Ramos (cell line): ENCODE measurements around the gene GPRASP2.
"Not testable (repeated sequence)": the region's sequence is repeated elsewhere in the genome, so short reads cannot be mapped to it uniquely, and the experiment has no call there.

Experiments used
- in situ Hi-C: fragments of 300-500 bp; cut with MboI; formaldehyde crosslinking; loops from one replicate; pipeline ENCODE4 v1.14.3; 2022; ENCODE audit warnings: low sequenced_read_pairs; ENCODE audit not compliant: unreplicated experiment

GPRASP2 gene

GRCh38 chrX:102712216-102712966 is at the start of gene GPRASP2:
GPRASP2 (plus strand) TSS chrX:102712448; CDS start chrX:102714870, 2,422 bp downstream.
- in situ Hi-C loops = no loop called here

GRCh38 chrX:102663820-102664219 is 48.4 kb upstream of the GPRASP2 start:
- in situ Hi-C loops = not testable (repeated sequence)

- in situ Hi-C loops = not testable (repeated sequence)
Observed at GRCh38 chrX:102667034-102667433, 45.2 kb upstream of the GPRASP2 start.

GRCh38 chrX:102669526-102669925 is 42.7 kb upstream of the GPRASP2 start:
- in situ Hi-C loops = no loop called here

- in situ Hi-C loops = no loop called here
Observed at GRCh38 chrX:102672856-102673255, 39.4 kb upstream of the GPRASP2 start.

- in situ Hi-C loops = not testable (repeated sequence)
Observed at GRCh38 chrX:102677479-102677878, 34.8 kb upstream of the GPRASP2 start.

GRCh38 chrX:102684772-102685520 is 27.3 kb upstream of the GPRASP2 start:
- in situ Hi-C loops = no loop called here

GRCh38 chrX:102694749-102695148 is 17.5 kb upstream of the GPRASP2 start:
- in situ Hi-C loops = no loop called here

GRCh38 chrX:102696306-102696705 is 15.9 kb upstream of the GPRASP2 start:
- in situ Hi-C loops = no loop called here

- in situ Hi-C loops = no loop called here
Observed at GRCh38 chrX:102697494-102697893, 14.8 kb upstream of the GPRASP2 start.

GRCh38 chrX:102708900-102709299 is 3.3 kb upstream of the GPRASP2 start:
- in situ Hi-C loops = no loop called here

GRCh38 chrX:102711872-102712215 is 404 bp upstream of the GPRASP2 start:
- in situ Hi-C loops = no loop called here

GRCh38 chrX:102712981-102713625 is 855 bp downstream of the GPRASP2 start:
- in situ Hi-C loops = no loop called here

GRCh38 chrX:102714994-102715393 is 2.7 kb downstream of the GPRASP2 start:
- in situ Hi-C loops = no loop called here

GRCh38 chrX:102715967-102716366 is 3.7 kb downstream of the GPRASP2 start:
- in situ Hi-C loops = no loop called here

GRCh38 chrX:102720237-102721168 is 8.3 kb downstream of the GPRASP2 start, which contains the start of gene GPRASP3:
GPRASP3 (plus strand) TSS chrX:102720743; CDS start chrX:102748996, 28,253 bp downstream.
- in situ Hi-C loops = no loop called here

- in situ Hi-C loops = not testable (repeated sequence)
Observed at GRCh38 chrX:102721169-102721506, 8.9 kb downstream of the GPRASP2 start.

- in situ Hi-C loops = no loop called here
Observed at GRCh38 chrX:102723456-102723855, 11.2 kb downstream of the GPRASP2 start.

- in situ Hi-C loops = no loop called here
Observed at GRCh38 chrX:102727761-102728160, 15.5 kb downstream of the GPRASP2 start.

GRCh38 chrX:102728646-102729045 is 16.4 kb downstream of the GPRASP2 start:
- in situ Hi-C loops = no loop called here
